GM19099 (cell line): Measurements from ENCODE around the gene CCDC92.

Source experiments
- POLR2A ChIP-seq: IDR thresholded peaks from 3 replicates; pipeline ENCODE4 v1.6.1; 2011; ENCODE audit warnings: low read depth; ENCODE audit not compliant: insufficient read length; ENCODE audit errors: extremely low read depth

Gene CCDC92

GRCh38 chr12:123928274-123928865 is 44.3 kb downstream of the CCDC92 start:
- TF ChIP-seq POLR2A: no peak

- TF ChIP-seq POLR2A: no peak
These were observed 48.1 kb downstream of the CCDC92 start for GRCh38 chr12:123924539-123924938.

- no peak for TF ChIP-seq POLR2A
These were observed 48.7 kb downstream of the CCDC92 start for GRCh38 chr12:123923927-123924326.

GRCh38 chr12:123923038-123923437 is 49.6 kb downstream of the CCDC92 start:
- no peak for TF ChIP-seq POLR2A

GRCh38 chr12:123919980-123920360 is 52.7 kb downstream of the CCDC92 start:
- TF ChIP-seq POLR2A: no peak

- TF ChIP-seq POLR2A: no peak
These were observed 55.2 kb downstream of the CCDC92 start for GRCh38 chr12:123917337-123917850.

GRCh38 chr12:123916729-123917128 is 55.9 kb downstream of the CCDC92 start:
- no peak for TF ChIP-seq POLR2A

GRCh38 chr12:123914726-123915333 is 57.8 kb downstream of the CCDC92 start:
- no peak for TF ChIP-seq POLR2A

GRCh38 chr12:123912415-123913380 is 59.9 kb downstream of the CCDC92 start:
- no peak for TF ChIP-seq POLR2A

- TF ChIP-seq POLR2A: no peak
These were observed 61.9 kb downstream of the CCDC92 start for GRCh38 chr12:123910761-123911193.

GRCh38 chr12:123910057-123910456 is 62.6 kb downstream of the CCDC92 start:
- TF ChIP-seq POLR2A: no peak

- TF ChIP-seq POLR2A: no peak
These were observed 63.5 kb downstream of the CCDC92 start for GRCh38 chr12:123908884-123909725.

GRCh38 chr12:123907726-123908476 is 64.7 kb downstream of the CCDC92 start:
- TF ChIP-seq POLR2A: no peak

GRCh38 chr12:123906711-123907420 is 65.8 kb downstream of the CCDC92 start:
- no peak for TF ChIP-seq POLR2A
